IMR-90 (cell line): Measurements from ENCODE around the gene BOD1L1. TPM values are rescaled to one million over a fixed set of nuclear protein-coding genes. Genes with fewer than 3 reads are reported as not detected.

Experiments used
- ATAC-seq: fragments of 200-7000 bp; cut with Tn5 transposase; 2 replicates; pipeline ENCODE4 v1.9.1; 2020; ENCODE audit warnings: low read depth, mild to moderate bottlenecking, moderate library complexity
- BruUV-seq: library from RNA; stranded (reverse); fragments of 400-500 nt; replicated peaks from 2 replicates; lab custom pipeline; 2021; lab: Mats Ljungman, UMichigan
- CTCF ChIA-PET: fragments of 300-600 bp; formaldehyde crosslinking; extraction: SDS; loops from one replicate; lab custom pipeline; 2021; ENCODE audit warnings: antibody characterized with exemption; lab: Yijun Ruan, JAX
- POLR2A ChIA-PET: fragments of 300-600 bp; sonication (Branson Sonifier 250); formaldehyde crosslinking; loops from one replicate; lab custom pipeline; 2022; ENCODE audit warnings: antibody characterized with exemption; ENCODE audit not compliant: unreplicated experiment; lab: Charles Lee
- DNase-seq: peaks from one replicate; pipeline ENCODE4 v3.0.0; 2013
- H2AFZ ChIP-seq: replicated peaks from 2 replicates; pipeline ENCODE3; 2013; ENCODE audit warnings: low read length, mild to moderate bottlenecking; ENCODE audit not compliant: poor library complexity
- H2AK5ac ChIP-seq: 2 replicates; pipeline ENCODE4 v1.6.1; 2013; ENCODE audit warnings: low read depth, low read length, inconsistent platforms
- H2AK9ac ChIP-seq: replicated peaks from 2 replicates; pipeline ENCODE3; 2013; ENCODE audit warnings: mild to moderate bottlenecking, low read depth, low read length, moderate library complexity; ENCODE audit not compliant: poor library complexity
- H2BK120ac ChIP-seq: 2 replicates; pipeline ENCODE4 v1.6.1; 2013; ENCODE audit warnings: low read depth, low read length, inconsistent platforms
- H2BK15ac ChIP-seq: 3 replicates; pipeline ENCODE4 v1.6.1; 2013; ENCODE audit warnings: low read depth, low read length, inconsistent platforms
- H2BK20ac ChIP-seq: 2 replicates; pipeline ENCODE4 v1.6.1; 2013; ENCODE audit warnings: low read depth, mild to moderate bottlenecking, inconsistent platforms, low read length, moderate library complexity
- H2BK5ac ChIP-seq: 2 replicates; pipeline ENCODE4 v1.6.1; 2013; ENCODE audit warnings: mild to moderate bottlenecking, low read depth, low read length, inconsistent platforms; ENCODE audit not compliant: poor library complexity, severe bottlenecking
- H3K14ac ChIP-seq: replicated peaks from 2 replicates; pipeline ENCODE4 v1.6.1; 2013; ENCODE audit warnings: low read depth, low read length, inconsistent platforms
- H3K18ac ChIP-seq: 2 replicates; pipeline ENCODE4 v1.6.1; 2013; ENCODE audit warnings: low read depth, low read length, control low read depth
- H3K23ac ChIP-seq: 2 replicates; pipeline ENCODE4 v1.6.1; 2013; ENCODE audit warnings: low read depth, low read length, inconsistent platforms
- H3K27ac ChIP-seq: 2 replicates; pipeline ENCODE4 v1.5.1; 2013; ENCODE audit warnings: mild to moderate bottlenecking, control low read depth, low read length; ENCODE audit not compliant: insufficient read depth
- H3K27me3 ChIP-seq: 2 replicates; pipeline ENCODE4 v1.6.1; 2013; ENCODE audit warnings: low read length; ENCODE audit not compliant: control insufficient read depth, insufficient read depth
- H3K36me3 ChIP-seq: 2 replicates; pipeline ENCODE4 v1.6.1; 2013; ENCODE audit warnings: low read length, mixed read lengths; ENCODE audit not compliant: control insufficient read depth, insufficient read depth
- H3K4ac ChIP-seq: 2 replicates; pipeline ENCODE4 v1.6.1; 2013; ENCODE audit warnings: low read depth, low read length, inconsistent platforms
- H3K4me1 ChIP-seq: 2 replicates; pipeline ENCODE4 v1.6.1; 2013; ENCODE audit warnings: low read length, mixed read lengths; ENCODE audit not compliant: control insufficient read depth, insufficient read depth
- H3K4me2 ChIP-seq: 2 replicates; pipeline ENCODE4 v1.6.1; 2013; ENCODE audit warnings: low read depth, mild to moderate bottlenecking, control low read depth, low read length, moderate library complexity
- H3K4me3 ChIP-seq: 2 replicates; pipeline ENCODE4 v1.5.1; 2013; ENCODE audit warnings: low read depth, mild to moderate bottlenecking, control low read depth, low read length, moderate library complexity; ENCODE audit not compliant: insufficient read depth
- H3K56ac ChIP-seq: 2 replicates; pipeline ENCODE4 v1.6.1; 2013; ENCODE audit warnings: low read length, inconsistent platforms; ENCODE audit not compliant: insufficient read depth; ENCODE audit errors: extremely low read depth
- H3K79me1 ChIP-seq, 2 experiments: 2 replicates each; pipeline ENCODE4 v1.6.1; 2013; ENCODE audit warnings: low read length in 2 of 2, inconsistent platforms in 1 of 2, low read depth in 1 of 2
- H3K9ac ChIP-seq: 2 replicates; pipeline ENCODE4 v1.6.1; 2013; ENCODE audit warnings: low read depth, low read length, control low read depth
- H3K9me1 ChIP-seq: 2 replicates; pipeline ENCODE4 v1.6.1; 2013; ENCODE audit warnings: low read length, inconsistent platforms; ENCODE audit not compliant: insufficient read depth
- H3K9me3 ChIP-seq: 2 replicates; pipeline ENCODE4 v1.6.1; 2013; ENCODE audit warnings: low read length; ENCODE audit not compliant: control insufficient read depth, insufficient read depth
- H4K20me1 ChIP-seq: 2 replicates; pipeline ENCODE4 v1.6.1; 2013; ENCODE audit warnings: low read length, inconsistent platforms; ENCODE audit not compliant: insufficient read depth
- H4K5ac ChIP-seq: 2 replicates; pipeline ENCODE4 v1.6.1; 2013; ENCODE audit warnings: mild to moderate bottlenecking, low read depth, low read length, control low read depth
- H4K8ac ChIP-seq, 2 experiments: 2 replicates each; pipeline ENCODE4 v1.6.1; 2013; ENCODE audit warnings: low read depth in 2 of 2, low read length in 2 of 2, control low read depth in 1 of 2, inconsistent platforms in 1 of 2
- H4K91ac ChIP-seq: 2 replicates; pipeline ENCODE4 v1.6.1; 2013; ENCODE audit warnings: low read depth, low read length, inconsistent platforms; ENCODE audit not compliant: insufficient read depth
- BHLHE40 ChIP-seq: fragments of 150-350 bp; IDR thresholded peaks from 2 replicates; pipeline ENCODE4 v1.6.1; 2016; ENCODE audit warnings: mild to moderate bottlenecking, low read depth, low read length
- CHD1 ChIP-seq: IDR thresholded peaks from 2 replicates; pipeline ENCODE4 v1.6.1; 2012; ENCODE audit warnings: low read depth, low read length, improper control_type of control experiment
- FOS ChIP-seq: fragments of 150-350 bp; IDR thresholded peaks from 2 replicates; pipeline ENCODE4 v1.6.1; 2016; ENCODE audit warnings: low read depth, low read length
- MAFK ChIP-seq: IDR thresholded peaks from 2 replicates; pipeline ENCODE4 v1.6.1; 2012; ENCODE audit warnings: low read depth, low read length, improper control_type of control experiment
- MAZ ChIP-seq: IDR thresholded peaks from 2 replicates; pipeline ENCODE4 v1.6.1; 2012; ENCODE audit warnings: low read depth, mild to moderate bottlenecking, low read length, improper control_type of control experiment, moderate library complexity, borderline replicate concordance
- NFE2L2 ChIP-seq: fragments of 150-350 bp; IDR thresholded peaks from 2 replicates; pipeline ENCODE4 v1.6.1; 2016; ENCODE audit warnings: low read depth, mild to moderate bottlenecking, low read length
- POLR2A ChIP-seq: IDR thresholded peaks from 2 replicates; pipeline ENCODE4 v1.6.1; 2012; ENCODE audit warnings: mild to moderate bottlenecking, low read depth, low read length
- RAD21 ChIP-seq: IDR thresholded peaks from 2 replicates; pipeline ENCODE4 v1.6.1; 2012; ENCODE audit warnings: low read length, improper control_type of control experiment
- RCOR1 ChIP-seq: IDR thresholded peaks from 2 replicates; pipeline ENCODE4 v1.6.1; 2012; ENCODE audit warnings: mild to moderate bottlenecking, low read length, improper control_type of control experiment; ENCODE audit not compliant: insufficient replicate concordance
- RFX5 ChIP-seq: IDR thresholded peaks from 2 replicates; pipeline ENCODE4 v1.8.0; 2012; ENCODE audit warnings: low read depth, mild to moderate bottlenecking, low read length, moderate library complexity
- SMC3 ChIP-seq: fragments of 150-350 bp; IDR thresholded peaks from 2 replicates; pipeline ENCODE4 v1.6.1; 2016; ENCODE audit warnings: low read depth, mild to moderate bottlenecking, antibody characterized with exemption, low read length, moderate library complexity
- WGBS, 2 experiments: methylation state at CpG; one replicate each; pipeline versions ENCODE4 v1.1.5 to v1.1.7; 2013; ENCODE audit warnings: missing lambda C conversion rate in 2 of 2; ENCODE audit not compliant: insufficient read length in 1 of 2; ENCODE audit errors: extremely low coverage in 2 of 2; 5-methylcytosine and 5-hydroxymethylcytosine counted together
- dilution Hi-C: fragments of 300-500 bp; cut with HindIII; formaldehyde crosslinking; loops from one replicate; pipeline ENCODE4 v1.14.3; 2018; ENCODE audit warnings: low sequenced_read_pairs; ENCODE audit not compliant: unreplicated experiment
- in situ Hi-C: fragments of 300-500 bp; cut with MboI; formaldehyde crosslinking; loops from 3 replicates; pipeline ENCODE4 v1.14.3; 2019; ENCODE audit warnings: low sequenced_read_pairs, inconsistent platforms, mixed read lengths
- intact Hi-C: fragments of 100-400 bp; cut with micrococcal nuclease; formaldehyde crosslinking; loops from 2 replicates; pipeline ENCODE4 v1.10.0; 2022
- polyA plus RNA-seq, 3 experiments: library from polyadenylated mRNA; depleted of rRNA; stranded (reverse); fragments of >200 nt; gene quantifications; 2 replicates each; pipeline ENCODE4 v1.2.3, GENCODE V29; 2012; ENCODE audit warnings: low replicate concordance in 1 of 3
- total RNA-seq: library from RNA; depleted of rRNA; stranded (reverse); fragments of >200 nt; gene quantifications from 2 replicates; pipeline ENCODE4 v1.2.3, GENCODE V29; 2012

BOD1L1 gene
- total and polyA plus RNA-seq, 2 of the 4 experiments (the other 2 are of a cell fraction), result 13.5 to 26.9 TPM

DNA sequence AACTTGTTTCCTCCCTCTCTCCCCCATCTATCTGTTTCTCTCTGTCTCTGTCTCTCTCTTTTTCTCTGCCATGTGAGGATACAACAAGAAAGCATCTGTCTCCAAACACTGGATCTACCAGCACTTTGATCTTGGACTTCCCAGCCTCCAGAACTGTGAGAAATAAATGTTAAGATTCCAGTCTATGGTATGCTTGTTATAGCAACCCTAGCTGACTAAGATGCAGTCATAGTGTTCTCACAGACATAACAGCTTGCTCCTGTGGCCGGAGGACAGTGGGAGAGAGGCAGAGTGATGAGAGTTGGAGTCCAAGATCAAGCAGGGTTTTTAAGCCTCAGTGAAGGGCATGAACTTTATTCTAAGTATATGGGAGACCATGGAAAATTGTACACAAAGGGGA, 74.4 kb downstream of the BOD1L1 start:
- Histone ChIP-seq H3K4me3 (no peak overlapping the region), H2AK9ac (no peak overlapping the region), H2BK120ac (no peak overlapping the region), H3K9me1 (no peaks in the 10 kb centered on the region), H3K4me1 (no peaks in the 10 kb centered on the region), H2BK5ac (no peak overlapping the region), H3K56ac (no peak overlapping the region), H2BK20ac (no peak overlapping the region), H3K79me1 (no peaks in the 10 kb centered on the region), H3K4me2 (no peak overlapping the region), H4K91ac (no peak overlapping the region), H3K18ac (no peak overlapping the region), H4K8ac (no peak overlapping the region), H3K36me3 (no peaks in the 10 kb centered on the region), H3K27me3 (peaks cover 8% of the 10 kb centered on the region), H4K20me1 (no peaks in the 10 kb centered on the region), H3K23ac (no peak overlapping the region), H3K9ac (no peak overlapping the region), H2AFZ (no peak overlapping the region), H3K9me3 (no peaks in the 10 kb centered on the region; the same call in 1 of the 2 replicates), H3K14ac (no peak overlapping the region), H4K5ac (no peak overlapping the region), H3K27ac (no peak overlapping the region), H2BK15ac (no peak overlapping the region), H2AK5ac (no peak overlapping the region), H3K4ac (no peak overlapping the region)
- TF ChIP-seq RCOR1, result no peak
- TF ChIP-seq MAFK, result no peak
- TF ChIP-seq FOS, result no peak
- no peak for TF ChIP-seq POLR2A
- no peak for TF ChIP-seq MAZ
- no peak for TF ChIP-seq SMC3
- TF ChIP-seq RFX5, result no peak
- TF ChIP-seq BHLHE40, result no peak
- TF ChIP-seq RAD21, result no peak
- TF ChIP-seq NFE2L2, result no peak
- no peak for TF ChIP-seq CHD1
- no CpG with 5 or more reads among the region's 1 CpG for WGBS, 2 experiments
- CTCF ChIA-PET, result no interaction called here
- POLR2A ChIA-PET, result interaction anchor here (0.6 kb wide), 1 partner anchor 70 kb away, joined by 3 read pairs; no protein-coding TSS in a partner anchor
- intact Hi-C loops, result no loop called here
- BruUV-seq, result no TSS peak
- no peak for ATAC-seq
- no peak for DNase-seq
- in situ Hi-C loops, result no loop called here
- dilution Hi-C loops, result no loop called here
